GM12878 (cell line): ENCODE data around the gene GNAZ. TPM values are rescaled to one million over a fixed set of nuclear protein-coding genes. Genes with fewer than 3 reads are reported as not detected.

Experiments used
- E4F1 ChIP-seq: fragments of 450-650 bp; IDR thresholded peaks from 2 replicates; pipeline ENCODE4 v1.6.1; 2018; ENCODE audit warnings: borderline replicate concordance, mild to moderate bottlenecking; ENCODE audit not compliant: partially characterized antibody
- EP300 ChIP-seq, 2 experiments: fragments of 150-350 bp in 1 of 2; IDR thresholded peaks; 2 replicates each; pipeline ENCODE4 v1.6.1; 2011 to 2012; ENCODE audit warnings: low read depth in 2 of 2, low read length in 2 of 2, borderline replicate concordance in 1 of 2, improper control_type of control experiment in 1 of 2, inconsistent platforms in 1 of 2; ENCODE audit not compliant: control insufficient read depth in 1 of 2
- GABPA ChIP-seq: IDR thresholded peaks from 2 replicates; pipeline ENCODE4 v1.6.1; 2014; ENCODE audit warnings: antibody characterized with exemption, low read depth, mild to moderate bottlenecking, inconsistent platforms
- ZBTB11 ChIP-seq: fragments of 450-650 bp; formaldehyde crosslinking; IDR thresholded peaks from 2 replicates; pipeline ENCODE4 v1.5.0; 2022; ENCODE audit warnings: mild to moderate bottlenecking, missing genetic modification characterization
- ZSCAN29 ChIP-seq: fragments of 450-650 bp; IDR thresholded peaks from 2 replicates; pipeline ENCODE4 v1.6.1; 2017; ENCODE audit warnings: mild to moderate bottlenecking, moderate library complexity
- polyA plus RNA-seq, 11 experiments: library from polyadenylated mRNA; depleted of rRNA in 4 of 11; unstranded in 6 of 11; stranded (reverse) in 5 of 11; fragments of >200 nt; fragmentation: Nextera tagmentation in 4 of 11; fragmentation: Illumina TruSeq in 1 of 11; extraction: Ambion mirVana in 4 of 11; extraction: Trizol in 1 of 11; gene quantifications; 1 replicate in 1 of 11; 2 replicates in 10 of 11; pipeline versions ENCODE4 v1.2.1 to v1.2.3, GENCODE V29; 2011 to 2016; ENCODE audit warnings: inconsistent platforms in 2 of 11, missing spikeins in 2 of 11, low read depth in 1 of 11
- total RNA-seq, 4 experiments: library from RNA; depleted of rRNA in 3 of 4; stranded (reverse); fragments of >200 nt in 3 of 4; fragmentation: Illumina TruSeq in 1 of 4; extraction: Trizol in 1 of 4; gene quantifications; 2 replicates each; pipeline versions ENCODE4 v1.2.1 to v1.2.3, GENCODE V29; 2013 to 2021

Gene GNAZ
- total and polyA plus RNA-seq, 10 of the 15 experiments (the other 5 are each of a cell fraction or from before 2014, with no cell fraction given): 0.09 to 1.0 (median 0.44) TPM; not detected in 1

GRCh38 chr22:23151827-23152226, 81.5 kb downstream of the GNAZ start (continued):
- no peak for TF ChIP-seq E4F1
- no peak for TF ChIP-seq ZBTB11 (CRISPR knock-in tag)
- no peak for TF ChIP-seq GABPA
- no peak for TF ChIP-seq EP300 (IDR thresholded peaks at IDR 0.05; ENCODE audit: borderline replicate concordance in 1 of 2, control insufficient read depth in 1 of 2, low read depth in 2 of 2, low read length in 2 of 2)
- no peak for TF ChIP-seq ZSCAN29
